ENCODE data around the gene MIOS. TPM values are rescaled to one million over a fixed set of nuclear protein-coding genes. Genes with fewer than 3 reads are reported as not detected.

MIOS gene
- total and polyA plus RNA-seq, 9 of the 15 experiments (the other 6 are each of a cell fraction or from before 2014, with no cell fraction given) = 7.8 to 47.8 (median 30.6) TPM

DNA sequence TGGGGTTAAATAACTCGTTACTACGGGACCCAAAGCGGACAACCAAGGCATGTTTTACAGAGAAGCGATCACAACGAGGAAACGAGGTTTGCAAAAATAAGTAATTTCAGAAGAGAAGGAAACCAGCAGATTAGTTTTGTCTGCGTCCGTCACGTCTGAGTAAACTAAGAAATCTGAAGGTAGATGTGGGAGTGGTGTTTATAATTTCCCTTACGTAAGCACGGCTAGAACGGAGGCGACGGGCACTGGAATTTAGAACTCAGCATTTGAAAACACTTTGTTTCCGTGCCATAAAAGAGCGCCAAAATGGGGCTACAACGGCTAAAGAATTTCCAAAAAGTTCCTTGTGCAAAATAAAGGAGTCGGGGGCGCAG lies 73.2 kb downstream of the MIOS start (continued):
- TF ChIP-seq ZNF592 (IDR thresholded peaks at IDR 0.05) (no peak), GABPB1 (CRISPR knock-in tag; IDR thresholded peaks at IDR 0.05) (no peak), TEAD4 (IDR thresholded peaks at IDR 0.05; ENCODE audit: low read length) (0 out of 2 replicates have a peak, but pooled peaks have one; percentile 13), TEAD4 (CRISPR knock-in tag; IDR thresholded peaks at IDR 0.05; ENCODE audit: borderline replicate concordance) (no peak), ARID1B (IDR thresholded peaks at IDR 0.05) (0 out of 2 replicates have a peak, but pooled peaks have one; percentile 7), NCOA6 (IDR thresholded peaks at IDR 0.05) (no peak), MAFK (IDR thresholded peaks at IDR 0.05; ENCODE audit: low read length) (peak; percentile 65), OTX1 (CRISPR knock-in tag; IDR thresholded peaks at IDR 0.05) (no peak), MEF2A (IDR thresholded peaks at IDR 0.05; ENCODE audit: control insufficient read depth, low read depth, low read length) (no peak), LCOR (CRISPR knock-in tag; IDR thresholded peaks at IDR 0.05) (0 out of 2 replicates have a peak, but pooled peaks have one; percentile 56)

All from K562 (cell line).